Natural killer cell treated with Interleukin-12 subunit alpha and Interleukin-12 subunit beta and Interleukin-15 and Interleukin-18, amount 100 ng/mL, for 72 hours (primary cell): Measurements from ENCODE around the gene INSL3. TPM values are rescaled to one million over a fixed set of nuclear protein-coding genes. Genes with fewer than 3 reads are reported as not detected.

Experiments used
- ATAC-seq, 2 donors: fragments of 150-1000 bp; cut with Tn5 transposase in 1 of 2; sonication (Bioruptor Pico), chemical (Tn5 transposase) in 1 of 2; 2 replicates each; pipeline ENCODE4 v1.10.0; 2021
- DNase-seq: peaks from one replicate; pipeline ENCODE4 v3.0.0; 2022; ENCODE audit warnings: low spot score
- H3K27ac Mint-ChIP-seq, 2 donors: 1 replicate in 1 of 2; 2 replicates in 1 of 2; pipeline ENCODE4 v1.8.0; 2022; ENCODE audit warnings: mixed read lengths in 2 of 2, mild to moderate bottlenecking in 1 of 2, moderate library complexity in 1 of 2
- H3K27me3 Mint-ChIP-seq, 2 donors: 1 replicate in 1 of 2; 2 replicates in 1 of 2; pipeline ENCODE4 v1.8.0; 2022; ENCODE audit warnings: mixed read lengths in 2 of 2
- H3K36me3 Mint-ChIP-seq: one replicate; pipeline ENCODE4 v1.8.0; 2022; ENCODE audit warnings: mixed read lengths
- H3K4me1 Mint-ChIP-seq, 2 donors: 1 replicate in 1 of 2; 2 replicates in 1 of 2; pipeline ENCODE4 v1.8.0; 2022; ENCODE audit warnings: low read depth in 2 of 2, mixed read lengths in 2 of 2, mild to moderate bottlenecking in 1 of 2
- H3K4me3 Mint-ChIP-seq: one replicate; pipeline ENCODE4 v1.8.0; 2022; ENCODE audit warnings: mixed read lengths
- H3K9me3 Mint-ChIP-seq: 2 replicates; pipeline ENCODE4 v1.8.0; 2022; ENCODE audit warnings: mixed read lengths
- total RNA-seq, 2 donors: library from RNA; stranded (reverse); gene quantifications; one replicate each; pipeline ENCODE4 v1.2.3, GENCODE V29; 2022

Gene INSL3
- total RNA-seq, 2 donors from 2014 or later = 9.1 to 12.0 TPM

GRCh38 chr19:17859533-17860330, 38.4 kb upstream of the INSL3 start, which contains the start of gene RPL18A:
Gene RPL18A, plus strand, starts transcription at chr19:17859910. Its CDS starts 47 bp downstream, at chr19:17859957.
- ATAC-seq = peak; percentile 98 to 99
- peak; percentile 99 for DNase-seq
- H3K27me3 Mint-ChIP-seq = no peaks in the 10 kb centered on the region
- peaks cover 12% of the 10 kb centered on the region for H3K36me3 Mint-ChIP-seq
- no peaks in the 10 kb centered on the region for H3K9me3 Mint-ChIP-seq
- H3K4me3 Mint-ChIP-seq = peak within 1 kb of the TSS; percentile 91
- H3K4me1 Mint-ChIP-seq = peaks cover 25 to 30% of the 10 kb centered on the region in 2 donors
- peak within 1 kb of the TSS; percentile 72 to 85 for H3K27ac Mint-ChIP-seq

GRCh38 chr19:17855280-17856152, 34.2 kb upstream of the INSL3 start:
- H3K27ac Mint-ChIP-seq = peak overlapping the region; percentile 54 to 79
- DNase-seq (peak; percentile 89), ATAC-seq (peak; percentile 53 to 54)
- H3K4me3 Mint-ChIP-seq = no peak overlapping the region
- H3K9me3 Mint-ChIP-seq = no peaks in the 10 kb centered on the region
- peaks cover 24 to 31% of the 10 kb centered on the region in 2 donors for H3K4me1 Mint-ChIP-seq
- no peaks in the 10 kb centered on the region for H3K27me3 Mint-ChIP-seq
- H3K36me3 Mint-ChIP-seq = peaks cover 9% of the 10 kb centered on the region

- ATAC-seq = no peak
- Mint-ChIP-seq H3K4me1 (peaks cover 29% of the 10 kb centered on the region in 2 donors), H3K4me3 (no peak overlapping the region), H3K9me3 (no peaks in the 10 kb centered on the region), H3K27me3 (no peaks in the 10 kb centered on the region), H3K36me3 (no peaks in the 10 kb centered on the region), H3K27ac (no peak overlapping the region)
- no peak for DNase-seq
These were observed 32.7 kb upstream of the INSL3 start for GRCh38 chr19:17854061-17854460.

- Mint-ChIP-seq H3K4me1 (peaks cover 48 to 57% of the 10 kb centered on the region in 2 donors), H3K27ac (peak overlapping the region; percentile 95 to 97), H3K27me3 (no peaks in the 10 kb centered on the region), H3K36me3 (no peaks in the 10 kb centered on the region), H3K9me3 (no peaks in the 10 kb centered on the region), H3K4me3 (peak overlapping the region; percentile 86)
- no peak for ATAC-seq
- no peak for DNase-seq
These were observed 27.4 kb upstream of the INSL3 start for GRCh38 chr19:17848595-17849292.

GRCh38 chr19:17847538-17848366, 26.4 kb upstream of the INSL3 start, which contains the start of gene JAK3:
Gene JAK3, minus strand, starts transcription at chr19:17847982. Its CDS starts 3,565 bp downstream, at chr19:17844417.
- DNase-seq = peak; percentile 96
- H3K9me3 Mint-ChIP-seq = no peaks in the 10 kb centered on the region
- peak within 1 kb of the TSS; percentile 86 for H3K4me3 Mint-ChIP-seq
- H3K27me3 Mint-ChIP-seq = no peaks in the 10 kb centered on the region
- ATAC-seq = peak; percentile 90 to 93
- H3K27ac Mint-ChIP-seq = peak within 1 kb of the TSS; percentile 95 to 97
- H3K4me1 Mint-ChIP-seq = peaks cover 54 to 60% of the 10 kb centered on the region in 2 donors
- no peaks in the 10 kb centered on the region for H3K36me3 Mint-ChIP-seq

- peak overlapping the region; percentile 95 to 97 for H3K27ac Mint-ChIP-seq
- peaks cover 46 to 55% of the 10 kb centered on the region in 2 donors for H3K4me1 Mint-ChIP-seq
- no peaks in the 10 kb centered on the region for H3K9me3 Mint-ChIP-seq
- peaks cover under 1% of the 10 kb centered on the region for H3K36me3 Mint-ChIP-seq
- DNase-seq (peak; percentile 80), ATAC-seq (no peak)
- no peaks in the 10 kb centered on the region for H3K27me3 Mint-ChIP-seq
- peak overlapping the region; percentile 86 for H3K4me3 Mint-ChIP-seq
These were observed 24.8 kb upstream of the INSL3 start for GRCh38 chr19:17846146-17846545.

GRCh38 chr19:17843908-17844490, 22.7 kb upstream of the INSL3 start:
- Mint-ChIP-seq H3K4me1 (peaks cover 30 to 44% of the 10 kb centered on the region in 2 donors), H3K36me3 (peaks cover 4% of the 10 kb centered on the region), H3K27me3 (no peaks in the 10 kb centered on the region), H3K4me3 (peak overlapping the region; percentile 86), H3K9me3 (no peaks in the 10 kb centered on the region), H3K27ac (peak overlapping the region; percentile 95 to 97)
- DNase-seq (no peak), ATAC-seq (no peak)

- Mint-ChIP-seq H3K27me3 (no peaks in the 10 kb centered on the region), H3K36me3 (peaks cover 4% of the 10 kb centered on the region), H3K27ac (peak overlapping the region in 1 of 2 donors; percentile 95), H3K4me1 (peaks cover 23 to 38% of the 10 kb centered on the region in 2 donors), H3K9me3 (no peaks in the 10 kb centered on the region), H3K4me3 (no peak overlapping the region)
- ATAC-seq = no peak
- DNase-seq = no peak
These were observed 22.0 kb upstream of the INSL3 start for GRCh38 chr19:17843292-17843827.

- H3K4me3 Mint-ChIP-seq = no peak overlapping the region
- H3K36me3 Mint-ChIP-seq = peaks cover 9% of the 10 kb centered on the region
- no peaks in the 10 kb centered on the region for H3K9me3 Mint-ChIP-seq
- ATAC-seq (no peak), DNase-seq (no peak)
- peak overlapping the region in 1 of 2 donors; percentile 95 for H3K27ac Mint-ChIP-seq
- peaks cover 17 to 37% of the 10 kb centered on the region in 2 donors for H3K4me1 Mint-ChIP-seq
- no peaks in the 10 kb centered on the region for H3K27me3 Mint-ChIP-seq
These were observed 21.5 kb upstream of the INSL3 start for GRCh38 chr19:17842663-17843291.

GRCh38 chr19:17841810-17842662, 20.7 kb upstream of the INSL3 start:
- H3K4me3 Mint-ChIP-seq = no peak overlapping the region
- H3K27me3 Mint-ChIP-seq = no peaks in the 10 kb centered on the region
- H3K36me3 Mint-ChIP-seq = peaks cover 11% of the 10 kb centered on the region
- DNase-seq (no peak), ATAC-seq (peak; percentile 53 to 71)
- H3K4me1 Mint-ChIP-seq = peaks cover 15 to 38% of the 10 kb centered on the region in 2 donors
- H3K27ac Mint-ChIP-seq = no peak overlapping the region
- H3K9me3 Mint-ChIP-seq = no peaks in the 10 kb centered on the region

- peaks cover 15% of the 10 kb centered on the region for H3K36me3 Mint-ChIP-seq
- H3K4me3 Mint-ChIP-seq = no peak overlapping the region
- DNase-seq (no peak), ATAC-seq (no peak)
- no peaks in the 10 kb centered on the region for H3K9me3 Mint-ChIP-seq
- peaks cover 20 to 40% of the 10 kb centered on the region in 2 donors for H3K4me1 Mint-ChIP-seq
- no peaks in the 10 kb centered on the region for H3K27me3 Mint-ChIP-seq
- H3K27ac Mint-ChIP-seq = peak overlapping the region in 1 of 2 donors; percentile 50
These were observed 20.1 kb upstream of the INSL3 start for GRCh38 chr19:17841371-17841809.
